SK-MEL-5 (cell line): ENCODE results near the gene NES. TPM values are rescaled to one million over a fixed set of nuclear protein-coding genes. Genes with fewer than 3 reads are reported as not detected.

Source experiments
- DNase-seq: peaks from one replicate; pipeline ENCODE4 v3.0.0-alpha.2; 2016; ENCODE audit warnings: low read depth, low spot score
- in situ Hi-C: cut with HindIII; loops from 2 replicates; pipeline ENCODE4 v1.10.0; 2016; ENCODE audit warnings: low sequenced_read_pairs, high pct_unique_total_duplicates, low pct_unique_long_range_greater_than_20kb
- total RNA-seq: library from RNA; depleted of rRNA; stranded (reverse); fragments of >200 nt; shearing (Covaris generic); gene quantifications from 2 replicates; pipeline ENCODE4 v1.2.3, GENCODE V29; 2014

The NES gene
- total RNA-seq, 1 experiment from 2014 or later = 81.0 TPM

- in situ Hi-C loops = no loop called here
- DNase-seq = no peak
These were observed 8.2 kb downstream of the NES start for GRCh38 chr1:156668801-156669637.

DNA sequence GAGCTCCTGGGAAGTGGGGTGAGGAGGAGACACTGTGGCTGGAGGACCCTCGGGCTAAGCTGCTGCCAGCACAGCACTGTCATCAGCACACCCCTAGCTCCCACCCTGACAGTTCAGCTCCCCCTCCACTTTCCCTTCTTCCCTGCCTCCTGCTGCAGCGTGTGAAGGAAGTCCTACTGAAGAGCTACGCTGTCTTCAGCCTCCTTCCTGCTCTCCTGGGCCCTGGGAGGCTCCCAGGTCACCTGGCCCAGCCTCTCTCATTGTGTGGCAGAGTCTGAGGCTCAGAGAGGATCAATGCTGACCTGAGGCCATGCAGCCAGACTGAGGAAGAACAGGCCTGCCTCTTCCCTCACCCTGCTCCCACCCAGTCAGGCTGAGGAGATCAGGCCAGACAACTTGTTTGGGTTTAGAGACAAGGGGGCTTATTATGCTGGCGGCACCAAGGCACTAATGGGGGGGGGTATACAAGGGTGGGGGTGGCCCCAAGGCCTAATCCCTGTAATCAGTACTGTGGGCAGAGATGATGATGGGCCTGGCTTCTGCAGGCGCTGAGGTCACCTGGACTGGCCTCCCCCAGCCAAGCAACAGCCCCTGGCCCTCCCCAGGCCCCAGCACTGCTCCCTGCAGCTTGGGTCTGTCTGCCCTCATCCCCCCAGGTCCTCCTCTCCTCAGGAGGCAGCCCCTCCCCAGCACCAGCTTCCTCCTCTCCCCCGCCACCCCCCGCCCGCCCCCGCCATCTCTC, 9.1 kb downstream of the NES start:
- in situ Hi-C loops = no loop called here
- no peak for DNase-seq

DNA sequence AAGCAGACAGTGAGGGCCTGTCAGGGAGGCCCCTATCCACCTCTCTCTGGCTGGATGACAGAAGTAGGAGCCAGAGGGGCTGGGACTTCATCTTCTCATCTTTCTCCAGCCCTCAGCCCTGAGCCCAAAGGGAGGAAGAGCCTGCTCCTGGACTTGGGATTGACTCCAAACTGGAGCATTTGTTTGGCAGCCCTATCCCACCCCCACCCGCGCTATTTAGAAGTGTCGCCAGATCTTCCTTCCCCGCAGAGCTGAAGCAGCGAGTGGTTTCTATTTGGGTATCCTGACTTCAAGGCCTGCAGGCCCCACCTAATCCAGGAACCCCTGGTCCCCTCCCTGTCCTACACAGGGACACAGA, 9.6 kb downstream of the NES start:
- DNase-seq = no peak
- in situ Hi-C loops = no loop called here

- DNase-seq = no peak
- in situ Hi-C loops = no loop called here
These were observed 10.2 kb downstream of the NES start for GRCh38 chr1:156666862-156667609.

DNA sequence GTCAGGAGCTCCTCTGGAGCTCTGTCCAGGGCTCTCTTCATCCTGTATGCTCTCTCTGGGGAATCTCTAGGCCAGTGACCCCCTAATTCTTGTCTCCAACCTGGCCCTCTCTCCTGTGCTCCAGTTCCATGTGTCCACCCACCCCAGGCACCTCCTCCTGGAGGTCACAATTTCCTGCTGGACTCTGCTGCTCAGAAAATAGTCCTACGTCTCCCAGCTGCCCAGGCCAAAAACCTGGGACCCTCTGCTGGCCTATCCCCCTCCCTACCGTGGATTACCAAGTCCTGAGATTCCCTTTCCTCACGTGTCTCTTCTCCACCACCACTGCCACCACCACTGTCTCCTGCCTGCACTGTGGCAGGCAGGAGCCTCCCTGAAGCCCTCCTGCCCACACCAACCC, 11.7 kb downstream of the NES start:
- DNase-seq = no peak
- in situ Hi-C loops = no loop called here

GRCh38 chr1:156664767-156665411, 12.3 kb downstream of the NES start:
- in situ Hi-C loops = no loop called here
- DNase-seq = no peak

DNA sequence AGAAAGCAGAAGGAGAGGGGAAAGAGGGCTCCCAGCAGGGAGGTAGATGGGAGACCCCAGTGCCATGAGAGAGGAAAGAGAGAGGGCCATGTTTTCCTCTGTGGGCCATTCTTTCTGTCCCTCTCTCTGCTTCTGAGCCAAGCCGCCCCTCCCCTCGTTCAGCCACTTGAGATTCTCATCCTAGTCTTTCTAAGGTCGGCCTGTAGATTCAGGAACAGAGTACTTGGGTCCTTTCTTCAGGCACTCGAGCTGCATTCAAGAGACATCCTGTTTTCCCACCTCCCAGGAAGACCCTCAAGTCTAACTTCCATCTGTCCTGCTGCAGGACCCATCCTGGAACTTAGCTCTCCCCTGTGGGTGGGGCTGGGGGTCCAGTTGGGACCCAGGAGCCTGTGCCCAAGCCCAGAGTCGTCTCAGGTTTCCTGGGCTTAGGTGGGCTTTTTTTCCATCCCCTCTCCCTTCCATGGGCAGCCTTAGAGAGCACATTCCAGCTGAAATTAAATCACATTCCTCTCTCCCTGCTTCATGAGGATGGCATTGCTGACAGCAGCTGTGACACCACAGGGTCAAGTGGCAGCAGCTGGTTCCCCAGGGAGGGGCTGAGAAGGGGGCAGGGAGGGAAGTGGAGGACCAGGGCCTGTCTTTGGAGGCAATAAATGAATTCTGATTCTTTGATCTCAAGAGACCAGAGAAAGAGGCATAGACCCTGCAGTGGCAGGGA, 13.0 kb downstream of the NES start:
- in situ Hi-C loops = no loop called here
- DNase-seq = no peak

- DNase-seq = no peak
- in situ Hi-C loops = no loop called here
These were observed 14.0 kb downstream of the NES start for GRCh38 chr1:156663178-156663577.

- no peak for DNase-seq
- in situ Hi-C loops = no loop called here
These were observed 14.5 kb downstream of the NES start for GRCh38 chr1:156662800-156663055.

DNA sequence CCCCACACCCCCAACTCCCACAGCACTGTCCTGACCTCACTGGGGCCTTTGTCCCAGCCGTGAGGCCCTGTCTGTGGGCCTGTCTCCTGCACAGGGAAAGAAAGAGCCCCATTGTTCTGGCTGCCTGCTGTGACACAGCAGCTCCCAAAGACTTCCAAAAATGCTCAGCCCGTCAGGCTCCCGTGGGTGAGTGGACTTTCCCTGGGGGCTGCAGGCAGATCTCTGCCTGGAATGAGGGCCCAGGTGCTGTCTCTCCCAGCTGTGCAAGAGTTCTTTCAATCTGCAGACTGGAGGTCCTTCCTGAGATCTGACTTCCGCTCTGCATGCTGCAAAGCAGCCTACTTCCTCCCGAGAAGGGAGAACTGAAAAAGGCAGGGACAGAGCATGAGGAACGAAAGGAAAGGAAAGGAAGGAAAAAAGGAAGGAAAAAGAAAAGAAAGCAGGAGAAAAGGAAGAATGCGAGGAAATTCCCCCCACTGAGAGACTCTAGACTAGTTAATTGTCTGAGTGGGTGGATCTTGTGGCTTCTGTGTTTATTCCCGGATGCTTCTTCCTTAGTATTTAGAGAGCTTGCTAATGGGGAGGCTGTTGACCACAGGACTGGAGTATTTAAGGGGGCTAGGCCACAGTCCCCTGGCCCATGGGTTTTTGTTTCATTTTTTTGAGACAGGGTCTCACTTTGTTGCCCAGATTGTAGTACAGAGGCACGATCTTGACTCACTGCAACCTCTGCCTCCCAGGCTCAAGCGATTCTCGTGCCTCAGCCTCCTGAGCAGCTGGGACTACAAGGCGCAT, 15.0 kb downstream of the NES start:
- in situ Hi-C loops = no loop called here
- peak; percentile 93 for DNase-seq

DNA sequence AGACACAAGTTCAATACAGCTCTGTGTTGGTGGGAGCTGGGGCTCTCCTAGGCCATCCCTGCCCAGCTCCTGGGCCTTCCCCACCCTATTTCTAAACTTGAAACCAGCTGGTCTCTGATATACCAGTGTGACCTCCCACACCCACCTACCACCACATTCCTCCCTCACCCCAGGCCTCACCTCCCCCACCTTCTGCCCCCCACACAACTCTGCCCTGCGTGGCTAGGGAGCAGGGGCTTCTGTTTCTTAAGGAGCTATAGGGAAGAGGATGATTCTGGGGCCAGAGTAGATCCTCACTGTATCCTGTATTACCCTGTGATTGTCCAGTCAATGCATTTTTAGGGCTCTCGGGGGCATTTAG, 16.5 kb downstream of the NES start:
- in situ Hi-C loops = no loop called here
- no peak for DNase-seq

DNA sequence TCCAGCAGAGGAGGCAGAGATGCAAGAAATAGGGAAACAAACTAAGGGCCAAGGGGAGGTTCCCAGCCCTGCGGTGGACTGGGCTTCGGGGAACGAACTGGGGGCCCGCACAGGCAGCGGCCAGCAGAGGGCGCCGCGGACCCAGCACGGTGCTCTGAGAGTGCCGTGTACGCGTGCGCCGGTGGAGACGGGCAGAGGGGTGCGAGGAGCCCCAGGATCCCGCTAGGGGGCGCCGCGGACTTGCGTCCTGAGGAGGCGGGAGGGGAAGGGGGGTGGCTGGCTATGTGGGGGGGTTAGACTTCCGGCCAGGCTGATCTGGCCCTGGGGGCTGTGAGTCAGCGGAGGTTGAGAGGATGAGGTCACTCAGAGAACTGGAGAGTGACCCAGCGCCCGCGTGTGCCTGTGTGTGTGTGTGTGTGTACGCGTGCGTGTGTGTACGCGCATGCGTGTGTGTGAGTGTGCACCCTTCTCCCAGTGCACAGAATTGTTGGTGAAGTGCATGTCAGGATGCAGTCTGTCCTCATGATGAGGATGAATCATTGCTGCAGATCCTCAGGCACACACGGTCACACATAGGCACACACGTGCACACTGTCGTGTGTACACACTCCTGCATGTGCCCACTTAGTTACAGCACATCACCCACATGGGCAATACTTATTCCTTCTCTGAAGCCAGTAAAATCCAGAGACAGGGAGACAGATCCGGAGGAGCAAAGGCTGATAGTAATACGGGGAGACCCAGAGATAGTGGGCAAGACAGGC, 17.0 kb downstream of the NES start:
- peak; percentile 95 for DNase-seq
- in situ Hi-C loops = no loop called here

- no peak for DNase-seq
- in situ Hi-C loops = no loop called here
These were observed 17.6 kb downstream of the NES start for GRCh38 chr1:156659661-156659987.

GRCh38 chr1:156658945-156659574, 18.1 kb downstream of the NES start:
- in situ Hi-C loops = no loop called here
- DNase-seq = no peak

DNA sequence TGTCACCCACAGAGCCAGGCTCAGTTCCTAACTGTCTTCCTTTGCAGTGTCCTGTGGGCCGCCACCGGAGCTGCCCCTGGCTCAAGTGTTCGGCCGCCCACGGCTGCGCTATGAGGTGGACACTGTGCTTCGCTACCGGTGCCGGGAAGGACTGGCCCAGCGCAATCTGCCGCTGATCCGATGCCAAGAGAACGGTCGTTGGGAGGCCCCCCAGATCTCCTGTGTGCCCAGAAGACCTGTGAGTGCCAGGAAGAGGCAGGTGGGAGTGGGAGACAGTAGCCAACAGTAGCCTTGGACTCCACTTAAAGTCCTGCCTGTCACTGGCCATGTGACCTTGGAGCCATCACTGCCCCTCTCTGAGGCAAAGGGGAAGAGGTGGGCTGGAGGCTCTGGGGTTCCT, 18.7 kb downstream of the NES start:
- in situ Hi-C loops = no loop called here
- no peak for DNase-seq

DNA sequence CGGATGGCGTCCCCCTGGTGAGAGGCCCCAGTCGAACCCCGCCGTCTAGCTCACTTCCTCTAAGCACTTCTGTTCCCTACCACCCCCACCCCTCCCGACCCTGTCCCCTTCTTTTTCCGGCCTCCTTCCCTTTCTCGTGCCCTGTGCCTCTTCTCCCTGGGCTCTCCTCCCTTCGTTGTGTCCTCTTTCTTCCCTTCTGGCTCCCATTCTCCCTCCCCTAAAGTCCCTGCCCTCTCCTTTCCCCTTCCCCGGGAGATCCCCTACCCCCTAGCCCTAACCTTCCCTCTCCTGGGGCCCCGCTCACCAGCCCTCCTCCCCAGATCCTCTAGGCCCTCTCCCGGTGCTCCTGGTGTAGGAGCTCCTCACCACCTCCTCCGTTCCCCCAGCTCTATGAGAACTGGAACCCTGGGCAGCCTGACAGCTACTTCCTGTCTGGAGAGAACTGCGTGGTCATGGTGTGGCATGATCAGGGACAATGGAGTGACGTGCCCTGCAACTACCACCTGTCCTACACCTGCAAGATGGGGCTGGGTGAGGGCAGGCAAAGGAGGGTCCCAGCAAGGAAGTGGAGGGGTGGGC, 19.4 kb downstream of the NES start:
- DNase-seq = no peak
- in situ Hi-C loops = no loop called here
